D341Med (cell line): Measurements from ENCODE around the gene CACNA1C.

Source experiments
- DNase-seq: peaks from one replicate; pipeline ENCODE4 v3.0.0; 2012; ENCODE audit warnings: low spot score

The CACNA1C gene

DNA sequence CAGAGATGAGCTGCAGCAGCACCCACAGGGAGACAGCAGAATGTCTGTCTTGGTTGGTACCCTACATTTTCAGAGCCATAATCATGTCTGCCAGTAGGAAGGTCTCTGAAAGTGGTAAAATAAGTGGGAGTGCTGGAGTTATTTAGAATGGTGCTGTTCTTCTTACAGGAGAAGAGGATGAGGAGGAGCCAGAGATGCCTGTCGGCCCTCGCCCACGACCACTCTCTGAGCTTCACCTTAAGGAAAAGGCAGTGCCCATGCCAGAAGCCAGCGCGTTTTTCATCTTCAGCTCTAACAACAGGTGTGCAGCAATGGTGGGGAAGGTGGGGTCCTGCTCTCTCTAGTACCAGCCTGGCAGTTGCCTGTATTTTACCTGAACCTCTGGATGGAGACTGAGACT lies 540.3 kb downstream of the CACNA1C start:
- DNase-seq: no peak

DNA sequence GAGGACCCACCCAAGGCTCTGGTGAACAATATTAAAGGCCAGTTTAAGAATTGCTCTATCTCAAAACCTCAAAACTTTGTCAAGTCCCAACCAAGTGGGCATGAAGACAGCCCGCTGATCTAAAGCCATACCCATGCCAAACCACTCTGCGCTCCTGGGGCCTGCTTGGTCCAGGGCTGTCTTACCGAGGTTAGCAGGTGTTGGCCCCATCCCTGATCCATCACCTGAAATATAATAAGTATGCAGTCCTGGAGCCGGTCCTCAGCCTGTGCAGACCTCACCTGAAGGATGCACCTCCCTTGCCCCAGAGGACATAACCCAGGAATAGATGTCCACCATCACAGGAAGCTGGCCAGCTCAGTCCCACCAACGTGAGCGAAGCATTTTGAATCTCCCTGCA lies 543.7 kb downstream of the CACNA1C start:
- no peak for DNase-seq

GRCh38 chr12:2605301-2605700 lies 552.5 kb downstream of the CACNA1C start:
- no peak for DNase-seq

GRCh38 chr12:2606186-2606910 lies 553.6 kb downstream of the CACNA1C start:
- DNase-seq: no peak

DNA sequence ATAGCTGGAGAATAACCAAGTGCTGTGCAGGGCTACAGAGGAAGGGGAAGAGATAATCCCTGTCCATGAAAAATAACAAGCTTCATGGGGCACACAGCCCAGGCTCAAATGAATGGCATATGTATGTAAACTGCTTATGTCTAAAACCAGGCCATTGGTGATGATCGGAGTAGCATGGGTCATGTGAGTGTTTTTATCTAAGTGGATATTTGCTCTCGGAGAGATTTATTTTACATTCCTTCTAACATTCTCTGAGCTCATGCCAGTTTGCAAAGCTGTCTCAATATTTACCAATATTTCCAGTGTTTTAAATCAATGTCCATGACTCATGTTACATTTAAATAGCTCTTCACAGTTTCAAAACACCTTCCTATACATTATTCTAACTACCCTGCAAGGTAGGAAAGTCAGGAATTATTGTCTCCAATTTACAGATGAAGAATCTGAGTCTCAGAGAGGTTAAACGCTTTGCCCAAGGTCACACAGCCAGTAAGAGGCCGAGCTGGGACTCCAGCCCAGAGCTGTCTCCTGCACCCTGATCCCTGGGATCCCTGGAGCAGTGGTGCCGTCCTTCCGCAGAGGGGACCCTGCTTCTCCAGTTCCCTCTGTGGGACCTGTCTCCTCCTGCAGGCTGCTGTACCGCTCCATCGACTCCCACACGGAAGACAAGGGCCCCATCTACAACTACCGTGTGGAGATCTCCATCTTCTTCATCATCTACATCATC lies 555.3 kb downstream of the CACNA1C start:
- DNase-seq: no peak

- no peak for DNase-seq
Observed at GRCh38 chr12:2608608-2608945, 555.8 kb downstream of the CACNA1C start.

DNA sequence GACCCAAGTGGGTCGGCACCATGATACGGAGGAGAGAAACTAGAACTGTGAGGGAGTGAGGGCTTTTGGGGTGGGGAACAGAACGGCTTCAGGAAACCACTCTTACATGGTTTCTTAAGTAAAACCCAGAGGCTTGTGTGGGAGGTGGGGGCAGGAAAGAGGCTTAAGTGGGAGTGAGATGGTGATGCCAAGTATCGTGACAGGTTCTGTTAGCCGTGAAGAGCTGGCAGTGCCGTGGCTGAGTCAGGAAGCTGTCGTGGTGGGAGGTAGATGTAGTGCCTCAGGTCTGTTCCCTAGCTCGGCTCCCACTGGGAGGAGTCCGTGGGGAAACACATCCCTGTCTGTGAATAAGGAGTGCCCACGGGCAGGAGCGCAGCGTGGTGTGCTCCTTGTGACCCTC lies 556.2 kb downstream of the CACNA1C start:
- no peak for DNase-seq

GRCh38 chr12:2610358-2610757 lies 557.6 kb downstream of the CACNA1C start:
- DNase-seq: no peak

- no peak for DNase-seq
Observed at GRCh38 chr12:2613326-2614073, 560.7 kb downstream of the CACNA1C start.

DNA sequence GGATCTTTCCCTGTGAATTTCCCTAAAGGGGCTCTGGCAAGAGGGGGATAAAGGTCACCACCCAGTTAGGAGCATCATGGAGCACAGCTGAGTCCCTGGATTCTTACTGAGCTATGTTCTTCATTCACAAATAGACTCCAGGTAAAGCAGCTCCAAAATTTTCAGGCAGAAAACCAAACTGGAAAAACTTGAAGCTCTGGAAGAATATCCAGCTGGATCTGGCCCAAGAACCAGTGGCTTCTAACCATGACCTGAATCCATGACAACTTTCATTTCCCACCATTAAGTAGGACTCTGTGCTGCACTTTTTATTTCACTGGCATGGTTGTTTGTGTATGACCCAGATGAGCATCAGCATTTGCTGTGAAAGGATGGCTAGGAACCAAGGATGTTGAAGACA lies 561.6 kb downstream of the CACNA1C start:
- DNase-seq: no peak

DNA sequence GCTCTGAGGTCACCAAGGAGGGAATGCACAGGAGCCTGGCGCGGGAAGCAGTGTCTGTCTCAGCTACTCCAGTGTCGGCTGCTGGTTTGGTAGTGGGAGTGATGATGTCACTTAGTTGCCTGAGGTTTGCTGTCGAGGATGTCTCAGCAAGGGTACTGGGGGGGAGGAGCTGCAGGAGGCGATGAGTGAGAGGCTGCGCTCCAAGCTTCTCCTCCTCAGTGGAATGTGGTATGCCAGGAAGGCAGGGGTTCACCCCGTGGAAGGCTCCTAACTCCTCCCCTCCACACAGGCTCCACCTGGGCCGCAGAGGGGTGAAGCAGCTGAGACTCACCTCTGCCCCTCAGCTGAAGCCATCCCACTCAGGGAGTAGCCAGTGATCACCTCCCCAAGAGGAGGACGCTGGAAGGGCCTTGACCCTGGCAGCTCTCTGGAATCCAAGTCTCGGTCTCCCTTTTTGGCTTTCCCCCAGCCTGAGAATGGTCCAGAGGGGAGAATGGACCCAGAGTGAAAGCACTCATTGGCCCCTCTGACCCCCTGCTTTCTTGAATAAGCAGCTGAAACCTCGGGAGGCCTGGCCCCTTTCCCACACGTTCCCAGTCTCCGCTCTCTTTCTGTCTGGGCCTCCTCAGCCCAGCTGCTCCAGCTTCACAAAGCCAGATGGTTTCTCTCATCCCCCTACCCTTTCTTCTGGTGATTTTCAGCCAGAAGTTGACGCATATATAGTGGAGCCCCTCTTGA lies 563.0 kb downstream of the CACNA1C start:
- no peak for DNase-seq

GRCh38 chr12:2616763-2617162 lies 564.0 kb downstream of the CACNA1C start:
- DNase-seq: no peak

GRCh38 chr12:2617365-2617764 lies 564.6 kb downstream of the CACNA1C start:
- DNase-seq: no peak

DNA sequence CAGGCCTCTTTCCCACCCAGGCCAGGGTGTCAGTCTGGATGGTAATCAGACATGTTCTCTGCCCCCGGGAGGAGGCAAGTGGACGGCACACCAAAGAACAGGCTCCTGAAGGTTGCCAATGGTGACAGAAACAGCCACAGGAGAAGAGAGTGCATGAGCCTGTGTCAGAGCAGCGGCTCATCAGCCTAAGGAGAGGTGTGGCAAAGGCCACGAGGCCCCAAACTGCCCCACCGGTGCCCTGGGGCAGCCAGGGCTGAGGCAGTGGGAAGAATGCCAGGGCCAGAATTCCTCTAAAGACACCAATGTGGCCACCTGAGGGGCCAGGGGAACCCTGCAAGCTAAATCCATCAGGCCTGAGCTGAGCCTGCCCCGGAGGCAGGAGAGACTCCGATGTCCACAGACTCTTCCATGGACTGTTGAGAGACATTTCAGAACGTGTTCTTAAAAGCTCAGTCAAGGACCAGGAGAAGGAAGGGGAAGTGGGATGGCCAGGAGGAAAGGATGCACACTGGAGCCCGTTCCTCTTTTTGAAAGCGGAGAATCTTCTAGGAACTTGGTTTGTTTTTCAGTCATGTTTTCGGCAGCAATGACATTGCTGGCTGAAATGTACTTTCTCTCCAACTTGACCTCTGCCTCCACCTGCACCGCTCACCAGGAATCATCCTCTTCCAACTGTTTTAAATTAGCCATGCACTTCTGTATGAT lies 565.7 kb downstream of the CACNA1C start:
- DNase-seq: no peak

DNA sequence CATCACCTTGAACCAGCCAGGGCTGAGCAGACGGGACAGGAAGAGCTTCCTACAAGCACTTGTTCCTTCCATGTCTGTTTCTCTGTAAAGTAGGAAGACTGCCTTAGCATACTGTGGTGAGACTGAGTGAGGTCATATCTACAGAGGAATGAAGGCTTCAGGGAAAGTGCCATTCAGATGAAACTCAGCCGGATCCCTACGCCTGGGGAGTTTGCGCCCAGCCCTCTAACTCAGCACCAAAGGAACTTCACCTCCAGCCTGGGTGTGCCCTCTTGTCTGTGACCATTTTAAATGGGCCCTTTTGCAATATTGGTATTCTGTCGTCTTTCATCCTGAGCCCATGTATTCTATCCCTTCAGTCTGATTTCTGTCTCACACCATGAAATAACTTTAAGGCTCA lies 566.3 kb downstream of the CACNA1C start:
- no peak for DNase-seq

DNA sequence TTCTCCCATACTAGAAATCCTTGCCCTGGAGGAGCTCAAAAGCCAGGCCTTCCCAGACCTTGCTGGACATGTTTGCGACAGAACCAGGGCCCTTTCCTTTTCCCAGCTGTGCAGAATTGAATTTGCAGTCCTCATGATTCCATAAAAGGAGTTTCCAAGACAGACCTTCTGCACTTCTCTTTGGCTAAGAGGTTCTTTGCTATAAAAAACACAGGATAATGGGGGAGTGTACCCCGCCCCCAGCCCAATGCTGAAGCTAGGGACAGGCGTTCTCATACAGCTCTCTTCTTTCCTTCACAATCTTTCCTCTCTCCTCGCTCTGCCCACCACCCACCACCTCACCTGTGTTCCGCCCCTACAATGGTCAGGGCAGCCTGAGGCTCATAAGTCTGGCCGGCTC lies 569.7 kb downstream of the CACNA1C start:
- no peak for DNase-seq

DNA sequence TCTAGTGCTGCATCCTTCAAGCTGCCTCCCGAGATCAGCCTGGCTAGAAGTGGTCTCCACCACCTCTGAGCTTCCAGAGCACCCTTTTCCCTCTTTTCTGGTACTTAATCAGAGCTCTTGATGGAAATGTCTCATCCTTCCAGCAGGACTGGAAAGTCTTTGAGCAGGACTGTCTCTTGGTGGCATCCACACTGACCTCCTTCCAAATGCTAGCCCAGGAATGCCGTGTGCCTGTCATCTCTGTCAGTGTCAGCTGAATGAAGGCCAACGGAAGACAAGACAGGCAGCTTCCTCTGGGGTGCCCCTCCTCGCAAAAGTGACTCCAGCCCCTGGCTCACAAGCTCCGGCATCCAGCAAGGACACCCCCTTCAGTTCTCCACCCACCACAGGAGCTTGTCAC lies 570.7 kb downstream of the CACNA1C start:
- DNase-seq: no peak

- DNase-seq: no peak
Observed at GRCh38 chr12:2624543-2625288, 571.9 kb downstream of the CACNA1C start.

- no peak for DNase-seq
Observed at GRCh38 chr12:2625289-2625612, 572.5 kb downstream of the CACNA1C start.

DNA sequence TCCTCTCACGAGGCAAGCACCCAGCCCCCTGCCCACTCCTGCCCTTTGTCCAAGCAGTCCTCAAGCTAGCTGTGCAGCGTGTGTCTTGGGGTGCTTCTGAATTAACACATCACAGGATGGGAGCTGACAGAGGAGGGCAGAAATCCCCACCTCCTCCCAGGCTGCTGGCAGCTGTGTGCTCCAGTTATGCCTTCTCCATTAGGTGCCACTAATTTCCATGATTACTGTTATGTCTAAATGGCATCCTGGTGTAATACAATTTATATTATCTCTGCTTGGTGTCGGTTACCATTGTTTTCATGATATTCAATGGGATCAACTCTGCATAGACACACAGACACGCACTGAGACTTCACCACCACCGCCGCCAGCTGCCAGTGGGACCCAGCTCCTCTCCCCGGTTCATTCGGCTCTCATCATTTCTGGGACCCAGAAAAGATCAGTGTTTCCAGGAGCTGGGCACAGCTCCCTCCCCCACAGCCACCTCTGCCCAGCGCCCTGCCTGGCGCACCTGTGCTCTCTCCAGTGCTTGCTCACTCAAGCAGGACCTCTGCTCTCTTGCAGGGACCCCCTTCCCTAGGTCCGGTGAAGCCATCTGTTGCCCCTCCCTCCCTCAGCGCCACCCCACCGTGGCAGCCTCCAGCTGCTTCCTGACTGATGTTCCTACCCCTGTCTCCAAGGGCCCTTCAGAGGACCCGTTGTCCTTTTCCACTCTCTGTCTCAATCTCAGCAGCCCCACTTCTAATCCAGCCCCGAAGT lies 574.5 kb downstream of the CACNA1C start:
- no peak for DNase-seq

DNA sequence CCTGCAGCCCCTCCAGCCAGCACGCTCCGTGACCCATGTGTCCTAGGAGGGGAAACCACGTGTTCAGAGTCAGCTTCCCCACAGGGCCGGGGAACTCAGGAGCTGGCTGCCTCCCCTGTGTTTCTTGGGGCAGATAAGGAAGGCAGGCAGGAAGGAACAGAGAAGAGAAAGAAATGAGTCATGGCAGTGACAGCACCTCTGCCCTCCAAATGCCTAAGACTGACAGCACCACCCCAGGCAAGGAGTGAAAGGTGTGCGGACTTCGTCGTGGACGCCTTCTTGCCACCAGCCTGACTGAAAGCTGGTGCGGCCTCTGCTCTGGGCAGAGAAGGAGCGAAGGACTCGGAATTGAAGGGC lies 575.0 kb downstream of the CACNA1C start:
- DNase-seq: no peak
